H1 (cell line): Measurements from ENCODE around the gene PLTP.

Experiments
- CTCF ChIP-seq, 3 experiments: IDR thresholded peaks; 1 replicate in 2 of 3; 2 replicates in 1 of 3; pipeline versions ENCODE4 v1.5.1 to v1.6.1; 2011; ENCODE audit warnings: low read length in 3 of 3, mild to moderate bottlenecking in 3 of 3, inconsistent platforms in 2 of 3, low read depth in 1 of 3, moderate library complexity in 1 of 3; ENCODE audit not compliant: insufficient read depth in 1 of 3; ENCODE audit errors: control extremely low read depth in 1 of 3
- SIN3A ChIP-seq, 2 experiments: IDR thresholded peaks in 1 of 2; conservative IDR thresholded peaks in 1 of 2; 2 replicates each; pipeline ENCODE4 v1.6.1; 2011 to 2012; ENCODE audit warnings: low read length in 2 of 2, improper control_type of control experiment in 1 of 2, low read depth in 1 of 2, mild to moderate bottlenecking in 1 of 2

- TF ChIP-seq SIN3A (conservative IDR thresholded peaks at IDR 0.05 in 1 of 2, IDR thresholded peaks at IDR 0.05 in 1 of 2; ENCODE audit: low read depth in 1 of 2, low read length in 2 of 2) (no peak), CTCF (IDR thresholded peaks at IDR 0.05; ENCODE audit: control extremely low read depth in 1 of 3, insufficient read depth in 1 of 3, low read depth in 1 of 3, low read length in 3 of 3) (no peak)
Measured at GRCh38 chr20:45920462-45921336, 8.7 kb upstream of the PLTP start.
